GM12801 (cell line): Measurements from ENCODE around the gene ADGRF4.

Experiments used
- CTCF ChIP-seq: IDR thresholded peaks from one replicate; pipeline ENCODE4 v1.5.1; 2011; ENCODE audit warnings: control low read depth; ENCODE audit not compliant: insufficient read length; ENCODE audit errors: extremely low read depth

Gene ADGRF4

GRCh38 chr6:47698342-47698787 lies at the start of gene ADGRF4:
Gene ADGRF4, plus strand, starts transcription at chr6:47698580. Its CDS starts 8,666 bp downstream, at chr6:47707246.
- no peak for TF ChIP-seq CTCF

GRCh38 chr6:47650553-47651432 lies 47.6 kb upstream of the ADGRF4 start:
- no peak for TF ChIP-seq CTCF

- no peak for TF ChIP-seq CTCF
Measured at GRCh38 chr6:47651505-47651944, 46.9 kb upstream of the ADGRF4 start.

GRCh38 chr6:47653706-47654105 lies 44.7 kb upstream of the ADGRF4 start:
- TF ChIP-seq CTCF, result no peak

- no peak for TF ChIP-seq CTCF
Measured at GRCh38 chr6:47654255-47654654, 44.1 kb upstream of the ADGRF4 start.

GRCh38 chr6:47655719-47656595 lies 42.4 kb upstream of the ADGRF4 start:
- TF ChIP-seq CTCF, result no peak

- no peak for TF ChIP-seq CTCF
Measured at GRCh38 chr6:47661960-47662359, 36.4 kb upstream of the ADGRF4 start.
